ENCODE data around the gene MYH9. TPM values are rescaled to one million over a fixed set of nuclear protein-coding genes. Genes with fewer than 3 reads are reported as not detected.

Gene MYH9
- total RNA-seq, 1 experiment from 2014 or later, result 653 TPM

DNA sequence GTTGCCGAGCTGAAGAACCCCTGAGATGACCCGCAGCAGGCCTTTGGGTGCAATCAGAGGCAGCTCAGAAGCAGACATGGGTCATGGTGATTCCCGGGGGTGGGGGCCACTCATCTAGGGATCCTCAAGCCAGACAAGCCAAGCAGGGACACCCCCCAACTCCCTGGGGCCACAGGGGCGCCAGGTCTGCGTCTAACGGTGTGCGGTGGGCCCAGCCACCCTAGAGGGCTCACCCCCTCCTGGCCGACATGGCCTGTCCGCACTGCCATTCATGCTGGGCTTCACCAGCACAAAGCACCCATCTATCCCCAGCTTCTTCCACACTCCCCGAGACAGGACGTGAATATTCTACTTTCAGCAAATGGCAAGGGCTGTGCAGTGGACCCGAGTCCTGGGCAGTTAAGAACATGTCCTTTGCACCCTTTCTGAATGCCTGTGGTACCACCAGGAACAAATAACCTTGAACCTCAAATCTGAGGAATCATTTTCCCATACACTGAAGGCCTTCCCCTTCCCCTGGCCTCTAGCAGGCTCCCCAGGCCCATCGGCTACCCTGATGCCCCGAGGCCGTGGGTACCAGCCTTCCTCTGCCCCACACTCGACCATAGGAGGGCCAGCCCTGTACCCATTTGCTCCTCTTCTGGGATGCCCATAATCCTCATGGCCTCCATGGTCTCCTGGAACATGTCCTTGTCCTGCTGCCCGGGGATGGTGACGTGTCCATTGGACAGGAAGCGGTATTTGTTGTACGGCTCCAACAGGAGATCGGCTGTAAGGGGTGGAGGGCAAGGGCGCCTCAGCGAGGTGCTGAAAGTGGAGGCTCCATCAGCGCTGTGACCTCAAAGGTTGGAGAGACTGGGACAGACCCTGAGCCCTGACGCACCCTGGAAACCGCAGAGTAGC lies 67.9 kb downstream of the MYH9 start:
- Mint-ChIP-seq H3K27ac (ENCODE audit: low read depth, unreplicated experiment) (no peak overlapping the region), H3K4me1 (ENCODE audit: insufficient read depth, unreplicated experiment) (peaks cover 3% of the 10 kb centered on the region), H3K27me3 (ENCODE audit: insufficient read depth, unreplicated experiment) (no peaks in the 10 kb centered on the region), H3K9me3 (ENCODE audit: unreplicated experiment) (no peaks in the 10 kb centered on the region), H3K36me3 (ENCODE audit: insufficient read depth, unreplicated experiment) (peaks cover 90% of the 10 kb centered on the region), H3K4me3 (ENCODE audit: unreplicated experiment) (no peak overlapping the region)
- CTCF ChIA-PET, result no interaction called here
- DNase-seq (ENCODE audit: unreplicated experiment), result no peak
- POLR2A ChIA-PET, result no interaction called here
- TF ChIP-seq, protein P1, sequence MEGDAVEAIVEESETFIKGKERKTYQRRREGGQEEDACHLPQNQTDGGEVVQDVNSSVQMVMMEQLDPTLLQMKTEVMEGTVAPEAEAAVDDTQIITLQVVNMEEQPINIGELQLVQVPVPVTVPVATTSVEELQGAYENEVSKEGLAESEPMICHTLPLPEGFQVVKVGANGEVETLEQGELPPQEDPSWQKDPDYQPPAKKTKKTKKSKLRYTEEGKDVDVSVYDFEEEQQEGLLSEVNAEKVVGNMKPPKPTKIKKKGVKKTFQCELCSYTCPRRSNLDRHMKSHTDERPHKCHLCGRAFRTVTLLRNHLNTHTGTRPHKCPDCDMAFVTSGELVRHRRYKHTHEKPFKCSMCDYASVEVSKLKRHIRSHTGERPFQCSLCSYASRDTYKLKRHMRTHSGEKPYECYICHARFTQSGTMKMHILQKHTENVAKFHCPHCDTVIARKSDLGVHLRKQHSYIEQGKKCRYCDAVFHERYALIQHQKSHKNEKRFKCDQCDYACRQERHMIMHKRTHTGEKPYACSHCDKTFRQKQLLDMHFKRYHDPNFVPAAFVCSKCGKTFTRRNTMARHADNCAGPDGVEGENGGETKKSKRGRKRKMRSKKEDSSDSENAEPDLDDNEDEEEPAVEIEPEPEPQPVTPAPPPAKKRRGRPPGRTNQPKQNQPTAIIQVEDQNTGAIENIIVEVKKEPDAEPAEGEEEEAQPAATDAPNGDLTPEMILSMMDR (IDR thresholded peaks at IDR 0.05; ENCODE audit: unreplicated experiment), result no peak
- no TSS peak for BruUV-seq (replicated peaks)
- intact Hi-C loops (cut with micrococcal nuclease), result no loop called here

DNA sequence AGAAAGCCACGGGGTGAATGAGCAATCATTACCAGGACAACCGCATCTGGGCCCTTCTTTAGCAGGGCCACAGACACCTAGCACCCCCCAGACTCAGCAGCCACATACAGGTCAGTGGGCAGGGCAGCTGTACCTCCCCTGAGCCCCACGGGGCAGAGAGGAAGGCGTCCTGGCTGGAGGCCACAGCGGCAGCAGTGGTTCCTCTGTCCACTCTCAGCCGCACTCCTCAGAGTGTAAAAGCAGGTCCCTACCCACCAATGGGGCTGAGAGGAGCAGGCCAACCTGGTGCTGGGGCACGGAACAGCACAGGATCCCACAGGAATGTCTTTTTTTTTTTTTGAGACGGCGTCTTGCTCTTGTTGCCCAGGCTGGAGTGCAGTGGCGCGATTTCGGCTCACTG lies 69.3 kb downstream of the MYH9 start:
- TF ChIP-seq, protein P1 (IDR thresholded peaks at IDR 0.05; ENCODE audit: unreplicated experiment), result no peak
- no TSS peak for BruUV-seq (replicated peaks)
- Mint-ChIP-seq H3K27me3 (ENCODE audit: insufficient read depth, unreplicated experiment) (no peaks in the 10 kb centered on the region), H3K36me3 (ENCODE audit: insufficient read depth, unreplicated experiment) (peaks cover 93% of the 10 kb centered on the region), H3K27ac (ENCODE audit: low read depth, unreplicated experiment) (no peak overlapping the region), H3K4me1 (ENCODE audit: insufficient read depth, unreplicated experiment) (no peaks in the 10 kb centered on the region), H3K4me3 (ENCODE audit: unreplicated experiment) (no peak overlapping the region), H3K9me3 (ENCODE audit: unreplicated experiment) (no peaks in the 10 kb centered on the region)
- CTCF ChIA-PET, result interaction anchor here (1.6 kb wide), 1 partner anchor 151 kb away, joined by 7 read pairs; no protein-coding TSS in a partner anchor
- POLR2A ChIA-PET, result interaction anchor here (1.0 to 1.4 kb wide), 2 partner anchors 13 to 21 kb away, joined by 3 read pairs; no protein-coding TSS in a partner anchor
- no peak for DNase-seq (ENCODE audit: unreplicated experiment)
- intact Hi-C loops (cut with micrococcal nuclease), result no loop called here

DNA sequence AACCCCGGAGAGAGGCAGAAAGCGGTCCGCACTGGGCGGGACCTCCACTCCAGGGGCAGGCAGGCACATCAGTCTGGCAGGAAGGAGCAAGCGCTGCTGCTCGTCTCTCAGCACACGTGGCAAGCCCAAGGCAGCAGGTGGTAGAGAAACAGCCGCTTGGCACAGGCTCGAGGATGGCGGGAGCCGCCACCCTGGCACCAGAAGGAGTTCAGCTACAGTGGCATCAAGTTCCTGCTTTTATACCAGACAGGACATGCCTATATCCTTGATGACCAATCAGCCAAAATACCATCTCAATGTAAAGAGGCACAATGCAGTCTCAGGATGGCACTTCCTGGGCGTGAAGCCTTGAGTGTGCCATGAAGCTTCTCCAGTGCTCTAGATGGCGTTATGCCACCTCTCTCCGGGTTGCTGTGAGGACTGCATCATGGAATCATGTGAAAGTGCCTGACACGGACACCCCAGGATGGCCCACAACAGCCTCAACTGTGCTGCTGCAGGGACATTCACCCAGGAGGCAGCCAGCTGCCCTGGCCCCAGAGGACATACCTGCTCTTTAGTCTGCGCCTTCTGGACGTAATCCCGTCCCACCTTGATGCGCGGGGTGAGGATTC lies 70.0 kb downstream of the MYH9 start:
- CTCF ChIA-PET, result interaction anchor here (1.2 to 1.6 kb wide), 3 partner anchors 15 to 152 kb away, joined by 3 to 7 read pairs (median 4); no protein-coding TSS in a partner anchor
- no TSS peak for BruUV-seq (replicated peaks)
- H3K4me3 Mint-ChIP-seq (ENCODE audit: unreplicated experiment), result no peak overlapping the region
- H3K27me3 Mint-ChIP-seq (ENCODE audit: insufficient read depth, unreplicated experiment), result no peaks in the 10 kb centered on the region
- TF ChIP-seq, protein P1 (IDR thresholded peaks at IDR 0.05; ENCODE audit: unreplicated experiment), result no peak
- H3K27ac Mint-ChIP-seq (ENCODE audit: low read depth, unreplicated experiment), result no peak overlapping the region
- intact Hi-C loops (cut with micrococcal nuclease), result no loop called here
- DNase-seq (ENCODE audit: unreplicated experiment), result no peak
- H3K36me3 Mint-ChIP-seq (ENCODE audit: insufficient read depth, unreplicated experiment), result peaks cover 93% of the 10 kb centered on the region
- no peaks in the 10 kb centered on the region for H3K4me1 Mint-ChIP-seq (ENCODE audit: insufficient read depth, unreplicated experiment)
- H3K9me3 Mint-ChIP-seq (ENCODE audit: unreplicated experiment), result no peaks in the 10 kb centered on the region
- POLR2A ChIA-PET, result interaction anchor here (1.0 to 1.4 kb wide), 3 partner anchors 14 to 153 kb away, joined by 3 read pairs; no protein-coding TSS in a partner anchor

DNA sequence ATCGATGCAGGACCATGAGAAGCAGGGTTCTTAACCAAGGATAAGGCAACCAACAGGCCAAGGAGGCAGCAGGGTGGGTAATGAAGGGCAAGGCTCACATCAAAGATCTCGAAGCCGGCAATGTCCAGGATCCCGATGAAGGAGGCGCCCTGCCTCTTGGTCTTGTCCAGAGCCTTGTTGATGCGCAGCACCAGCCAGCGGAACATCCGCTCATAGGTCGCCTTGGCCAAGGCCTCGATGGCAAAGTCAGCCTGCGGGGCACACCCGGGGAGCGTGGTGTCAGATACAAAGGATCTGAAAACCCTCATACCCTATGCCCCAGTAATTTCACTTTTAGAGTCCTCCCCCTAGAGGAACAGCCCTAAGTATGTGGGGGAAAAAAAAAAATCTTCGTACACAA lies 71.3 kb downstream of the MYH9 start:
- CTCF ChIA-PET, result interaction anchor here (1.1 to 1.3 kb wide), 3 partner anchors 13 to 17 kb away, joined by 3 to 4 read pairs (median 4); no protein-coding TSS in a partner anchor
- no peak overlapping the region for H3K4me3 Mint-ChIP-seq (ENCODE audit: unreplicated experiment)
- H3K36me3 Mint-ChIP-seq (ENCODE audit: insufficient read depth, unreplicated experiment), result peaks cover 93% of the 10 kb centered on the region
- no peaks in the 10 kb centered on the region for H3K4me1 Mint-ChIP-seq (ENCODE audit: insufficient read depth, unreplicated experiment)
- POLR2A ChIA-PET, result no interaction called here
- BruUV-seq (replicated peaks), result no TSS peak
- H3K27ac Mint-ChIP-seq (ENCODE audit: low read depth, unreplicated experiment), result no peak overlapping the region
- TF ChIP-seq, protein P1 (IDR thresholded peaks at IDR 0.05; ENCODE audit: unreplicated experiment), result no peak
- H3K9me3 Mint-ChIP-seq (ENCODE audit: unreplicated experiment), result no peaks in the 10 kb centered on the region
- no peak for DNase-seq (ENCODE audit: unreplicated experiment)
- no peaks in the 10 kb centered on the region for H3K27me3 Mint-ChIP-seq (ENCODE audit: insufficient read depth, unreplicated experiment)
- intact Hi-C loops (cut with micrococcal nuclease), result no loop called here

Data from MCF 10A (cell line).